H9 (cell line): Measurements from ENCODE around the gene FANCC. TPM values are rescaled to one million over a fixed set of nuclear protein-coding genes. Genes with fewer than 3 reads are reported as not detected.

Experiments
- DNase-seq: peaks from one replicate; pipeline ENCODE4 v3.0.0-alpha.2; 2017
- H2AFZ ChIP-seq: one replicate; pipeline ENCODE4 v1.6.1; 2013; ENCODE audit warnings: mild to moderate bottlenecking, low read length, control low read depth, moderate library complexity
- H2AK5ac ChIP-seq: 2 replicates; pipeline ENCODE4 v1.6.1; 2013; ENCODE audit warnings: low read length, control low read depth, mixed read lengths; ENCODE audit not compliant: insufficient read length
- H2BK120ac ChIP-seq: one replicate; pipeline ENCODE4 v1.6.1; 2013; ENCODE audit warnings: low read depth, mild to moderate bottlenecking, low read length, control low read depth, inconsistent platforms; ENCODE audit not compliant: poor library complexity, severe bottlenecking
- H2BK12ac ChIP-seq: 2 replicates; pipeline ENCODE4 v1.6.1; 2013; ENCODE audit warnings: low read length, control low read depth, mixed read lengths, low read depth; ENCODE audit not compliant: insufficient read length
- H2BK15ac ChIP-seq: 2 replicates; pipeline ENCODE4 v1.6.1; 2013; ENCODE audit warnings: low read depth, low read length, control low read depth
- H2BK20ac ChIP-seq: one replicate; pipeline ENCODE4 v1.6.1; 2013; ENCODE audit warnings: low read depth, mild to moderate bottlenecking, low read length, control low read depth, inconsistent platforms; ENCODE audit not compliant: poor library complexity, severe bottlenecking
- H2BK5ac ChIP-seq: 2 replicates; pipeline ENCODE4 v1.6.1; 2013; ENCODE audit warnings: low read length, control low read depth, mixed read lengths; ENCODE audit not compliant: insufficient read length
- H3K14ac ChIP-seq: 2 replicates; pipeline ENCODE4 v1.6.1; 2013; ENCODE audit warnings: low read length, control low read depth; ENCODE audit not compliant: insufficient read depth
- H3K18ac ChIP-seq: 2 replicates; pipeline ENCODE4 v1.6.1; 2013; ENCODE audit warnings: low read depth, mild to moderate bottlenecking, mixed read lengths, low read length, control low read depth; ENCODE audit not compliant: insufficient read length
- H3K23ac ChIP-seq: 2 replicates; pipeline ENCODE4 v1.6.1; 2013; ENCODE audit warnings: low read length, control low read depth, mixed read lengths, low read depth; ENCODE audit not compliant: insufficient read length
- H3K23me2 ChIP-seq: 2 replicates; pipeline ENCODE4 v1.6.1; 2013; ENCODE audit warnings: low read depth, mild to moderate bottlenecking, mixed read lengths, low read length, control low read depth; ENCODE audit not compliant: insufficient read length, poor library complexity, severe bottlenecking
- H3K27ac ChIP-seq: 2 replicates; pipeline ENCODE4 v1.5.1; 2013; ENCODE audit warnings: low read length, control low read depth, mixed read lengths, low read depth; ENCODE audit not compliant: insufficient read length
- H3K27me3 ChIP-seq: 2 replicates; pipeline ENCODE4 v1.6.1; 2013; ENCODE audit warnings: low read length, control low read depth, inconsistent platforms; ENCODE audit not compliant: insufficient read depth
- H3K4ac ChIP-seq: 2 replicates; pipeline ENCODE4 v1.6.1; 2013; ENCODE audit warnings: low read depth, mild to moderate bottlenecking, control low read depth, inconsistent platforms, low read length, moderate library complexity
- H3K4me1 ChIP-seq: 2 replicates; pipeline ENCODE4 v1.6.1; 2013; ENCODE audit warnings: low read length, control low read depth, inconsistent platforms; ENCODE audit not compliant: insufficient read depth
- H3K4me2 ChIP-seq: 2 replicates; pipeline ENCODE4 v1.6.1; 2013; ENCODE audit warnings: low read length, control low read depth, mixed read lengths; ENCODE audit not compliant: insufficient read length, insufficient read depth
- H3K56ac ChIP-seq: 2 replicates; pipeline ENCODE4 v1.6.1; 2013; ENCODE audit warnings: low read depth, mild to moderate bottlenecking, mixed read lengths, low read length, control low read depth; ENCODE audit not compliant: insufficient read length
- H3K79me1 ChIP-seq: 2 replicates; pipeline ENCODE4 v1.6.1; 2013; ENCODE audit warnings: low read depth, mild to moderate bottlenecking, moderate library complexity, low read length, control low read depth, inconsistent platforms; ENCODE audit not compliant: insufficient read depth, poor library complexity, severe bottlenecking
- H3K79me2 ChIP-seq: 2 replicates; pipeline ENCODE4 v1.6.1; 2013; ENCODE audit warnings: low read length, control low read depth, inconsistent platforms; ENCODE audit not compliant: insufficient read depth
- H3K9ac ChIP-seq: 2 replicates; pipeline ENCODE4 v1.6.1; 2013; ENCODE audit warnings: low read length, control low read depth, mixed read lengths; ENCODE audit not compliant: insufficient read length; ENCODE audit errors: extremely low read depth
- H3K9me3 ChIP-seq: one replicate; pipeline ENCODE4 v1.6.1; 2013; ENCODE audit warnings: low read depth, low read length, inconsistent platforms; ENCODE audit not compliant: control insufficient read depth
- H3T11ph ChIP-seq: one replicate; pipeline ENCODE4 v1.6.1; 2013; ENCODE audit warnings: mild to moderate bottlenecking, low read length, control low read depth, inconsistent platforms
- H4K20me1 ChIP-seq: one replicate; pipeline ENCODE4 v1.6.1; 2013; ENCODE audit not compliant: control insufficient read depth, insufficient read length, insufficient read depth
- H4K5ac ChIP-seq: 2 replicates; pipeline ENCODE4 v1.6.1; 2013; ENCODE audit warnings: low read depth, mild to moderate bottlenecking, mixed read lengths, low read length, control low read depth; ENCODE audit not compliant: insufficient read length
- H4K8ac ChIP-seq: replicated peaks from 2 replicates; pipeline ENCODE4 v1.6.1; 2013; ENCODE audit warnings: low read length, control low read depth, mixed read lengths, low read depth; ENCODE audit not compliant: insufficient read length
- H4K91ac ChIP-seq: 2 replicates; pipeline ENCODE4 v1.6.1; 2013; ENCODE audit warnings: low read depth, mild to moderate bottlenecking, moderate library complexity, mixed read lengths, low read length, control low read depth; ENCODE audit not compliant: insufficient read length
- H3K27ac Mint-ChIP-seq, 3 experiments: 2 replicates in 2 of 3; 3 replicates in 1 of 3; pipeline ENCODE4 v1.8.0; 2020 to 2021; ENCODE audit warnings: mixed read lengths in 3 of 3, mild to moderate bottlenecking in 1 of 3, moderate library complexity in 1 of 3
- H3K27me3 Mint-ChIP-seq: 2 replicates; pipeline ENCODE4 v1.8.0; 2021; ENCODE audit warnings: low read depth, mild to moderate bottlenecking, moderate library complexity, mixed read lengths
- H3K36me3 Mint-ChIP-seq, 3 experiments: 2 replicates in 2 of 3; 3 replicates in 1 of 3; pipeline ENCODE4 v1.8.0; 2020 to 2021; ENCODE audit warnings: low read depth in 3 of 3, mixed read lengths in 3 of 3; ENCODE audit not compliant: insufficient read depth in 1 of 3
- H3K4me1 Mint-ChIP-seq, 2 experiments: 2 replicates each; pipeline ENCODE4 v1.8.0; 2020; ENCODE audit warnings: mixed read lengths in 2 of 2
- H3K4me3 Mint-ChIP-seq, 2 experiments: 2 replicates in 1 of 2; 3 replicates in 1 of 2; pipeline ENCODE4 v1.8.0; 2020 to 2021; ENCODE audit warnings: mild to moderate bottlenecking in 2 of 2, mixed read lengths in 2 of 2, moderate library complexity in 1 of 2
- H3K9me3 Mint-ChIP-seq, 2 experiments: 2 replicates in 1 of 2; 3 replicates in 1 of 2; pipeline ENCODE4 v1.8.0; 2020; ENCODE audit warnings: mild to moderate bottlenecking in 2 of 2, mixed read lengths in 2 of 2, moderate library complexity in 1 of 2
- CTCF ChIP-seq: fragments of 200-600 bp; sonication (generic); conservative IDR thresholded peaks from 3 replicates; pipeline ENCODE4 v1.8.0; 2021; ENCODE audit warnings: antibody characterized with exemption, mild to moderate bottlenecking
- WGBS: extraction: QIAGEN DNeasy Blood & Tissue Kit; methylation state at CpG from one replicate; pipeline ENCODE4 v1.1.7; 2013; ENCODE audit warnings: missing lambda C conversion rate, low lambda C conversion rate, mixed read lengths; ENCODE audit not compliant: insufficient read length; ENCODE audit errors: extremely low coverage; 5-methylcytosine and 5-hydroxymethylcytosine counted together
- total RNA-seq: library from RNA; stranded (reverse); gene quantifications from 2 replicates; pipeline ENCODE4 v1.2.1, GENCODE V29; 2021

The FANCC gene
- total RNA-seq, 1 experiment from 2014 or later = 14.6 TPM

DNA sequence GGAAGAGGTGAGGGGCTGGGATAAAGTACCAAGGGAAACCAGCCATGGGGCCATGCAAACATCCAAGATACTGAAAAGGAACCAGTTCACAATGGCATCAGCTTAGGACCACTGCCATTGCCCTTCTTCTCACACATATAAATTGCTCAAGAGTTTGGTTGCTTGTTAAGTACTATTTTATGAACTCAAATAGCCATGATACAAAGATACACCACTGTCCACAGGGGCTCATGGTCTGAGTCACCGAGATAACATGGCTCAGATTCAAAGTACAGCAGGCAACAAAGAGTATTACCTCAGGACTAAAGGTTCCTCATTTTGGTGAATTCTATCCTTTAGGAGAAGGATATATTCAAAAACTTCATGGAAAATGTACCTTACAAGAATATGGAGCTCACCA lies 55.6 kb downstream of the FANCC start:
- H4K91ac ChIP-seq = no peak overlapping the region
- H4K20me1 ChIP-seq = no peaks in the 10 kb centered on the region
- no peak overlapping the region for H3K4me3 Mint-ChIP-seq
- H3T11ph ChIP-seq = no peak overlapping the region
- H3K27me3 ChIP-seq = no peaks in the 10 kb centered on the region
- no CpG with 5 or more reads among the region's 1 CpG for WGBS
- no peak overlapping the region for H3K4me2 ChIP-seq
- no peak overlapping the region for H4K5ac ChIP-seq
- H4K8ac ChIP-seq = no peak overlapping the region
- H3K79me2 ChIP-seq = no peaks in the 10 kb centered on the region
- no peak overlapping the region for H3K4ac ChIP-seq
- no peak overlapping the region for H2AK5ac ChIP-seq
- no peaks in the 10 kb centered on the region for H3K23me2 ChIP-seq
- H3K79me1 ChIP-seq = no peaks in the 10 kb centered on the region
- H3K36me3 Mint-ChIP-seq = no peaks in the 10 kb centered on the region
- no peak overlapping the region for H2BK120ac ChIP-seq
- H3K4me1 ChIP-seq = no peaks in the 10 kb centered on the region
- H3K27ac Mint-ChIP-seq = no peak overlapping the region
- H2AFZ ChIP-seq = no peak overlapping the region
- H3K9me3 ChIP-seq = no peaks in the 10 kb centered on the region
- H2BK15ac ChIP-seq = no peak overlapping the region
- no peak for TF ChIP-seq CTCF
- no peak for DNase-seq
- H2BK12ac ChIP-seq = no peak overlapping the region
- no peak overlapping the region for H2BK20ac ChIP-seq
- H3K9ac ChIP-seq = no peak overlapping the region
- H3K4me1 Mint-ChIP-seq = peaks cover 8 to 12% of the 10 kb centered on the region in 2 experiments
- H3K27me3 Mint-ChIP-seq = no peaks in the 10 kb centered on the region; the same call in 1 of the 2 replicates
- H2BK5ac ChIP-seq = no peak overlapping the region
- no peak overlapping the region for H3K14ac ChIP-seq
- no peak overlapping the region for H3K23ac ChIP-seq
- H3K9me3 Mint-ChIP-seq = no peaks in the 10 kb centered on the region; a peak in 1 of 5 replicates
- H3K18ac ChIP-seq = no peak overlapping the region
- no peak overlapping the region for H3K27ac ChIP-seq
- no peak overlapping the region for H3K56ac ChIP-seq
